BE2C (cell line): ENCODE results near the gene ZNF112.
"Not testable (repeated sequence)": the region's sequence is repeated elsewhere in the genome, so short reads cannot be mapped to it uniquely, and the experiment has no call there.

Source experiments
- DNase-seq: peaks from one replicate; pipeline ENCODE4 v3.0.0-alpha.2; 2020
- H3K27me3 ChIP-seq: fragments of 250-450 bp; sonication (Bioruptor Pico); 2 replicates; pipeline ENCODE4 v1.5.1; 2020; ENCODE audit warnings: mild to moderate bottlenecking
- H3K36me3 ChIP-seq: fragments of 250-450 bp; sonication (Bioruptor Pico); 2 replicates; pipeline ENCODE4 v1.5.1; 2020; ENCODE audit warnings: mild to moderate bottlenecking
- H3K4me1 ChIP-seq: fragments of 250-450 bp; sonication (Bioruptor Pico); 2 replicates; pipeline ENCODE4 v1.5.1; 2020
- H3K4me3 ChIP-seq: 2 replicates; pipeline ENCODE4 v1.5.1; 2011; ENCODE audit warnings: low read depth, low read length
- H3K9me3 ChIP-seq: fragments of 250-450 bp; sonication (Bioruptor Pico); 2 replicates; pipeline ENCODE4 v1.5.1; 2020
- CTCF ChIP-seq: IDR thresholded peaks from 2 replicates; pipeline ENCODE4 v1.5.1; 2012; ENCODE audit warnings: mild to moderate bottlenecking, low read depth, low read length

Gene ZNF112

DNA sequence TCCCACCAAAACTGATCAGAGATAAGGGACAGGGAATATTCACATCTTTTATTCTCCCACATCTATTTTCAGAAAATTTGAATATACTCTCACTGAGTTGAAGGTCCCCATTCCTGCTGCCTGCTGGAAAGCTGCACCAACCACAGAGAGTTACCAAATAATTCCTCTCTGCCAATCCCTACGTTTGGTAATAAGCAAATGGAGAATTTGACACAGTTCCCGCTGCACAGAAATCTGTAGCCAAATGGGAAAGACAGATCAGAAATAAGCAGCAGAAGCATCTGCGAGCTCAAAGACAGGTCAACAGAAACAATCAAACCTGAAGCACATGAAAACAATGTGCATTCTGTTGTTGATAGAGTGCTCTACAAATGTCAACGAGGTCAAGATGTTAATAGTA is 9.9 kb downstream of the ZNF112 start:
- H3K9me3 ChIP-seq = no peaks in the 10 kb centered on the region
- no peak for DNase-seq
- no peak overlapping the region for H3K4me3 ChIP-seq
- TF ChIP-seq CTCF = no peak
- H3K36me3 ChIP-seq = peaks cover 6% of the 10 kb centered on the region
- no peaks in the 10 kb centered on the region for H3K27me3 ChIP-seq
- no peaks in the 10 kb centered on the region; the same call in 1 of the 2 replicates for H3K4me1 ChIP-seq

DNA sequence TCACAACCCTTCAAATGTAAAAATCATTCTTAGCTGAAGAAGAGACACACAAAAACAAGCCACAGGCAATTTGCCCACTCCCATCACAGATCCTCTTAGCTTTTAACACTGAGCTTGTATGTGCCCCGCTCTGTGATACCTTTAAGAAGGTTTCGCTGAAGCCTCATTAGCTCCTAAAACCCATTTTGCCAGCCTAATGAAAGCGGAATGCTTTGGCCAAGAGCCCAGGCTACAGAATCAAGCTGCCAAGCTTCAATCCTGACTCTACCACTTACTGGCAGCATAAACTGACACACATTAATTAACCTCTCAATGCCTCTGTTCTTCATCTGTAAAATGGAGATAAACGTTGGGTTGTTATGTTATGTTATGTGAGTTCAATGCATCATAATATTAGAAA is 10.5 kb downstream of the ZNF112 start:
- no peak overlapping the region for H3K4me3 ChIP-seq
- DNase-seq = no peak
- H3K36me3 ChIP-seq = peaks cover 6% of the 10 kb centered on the region
- no peaks in the 10 kb centered on the region for H3K27me3 ChIP-seq
- TF ChIP-seq CTCF = no peak
- no peaks in the 10 kb centered on the region; the same call in 1 of the 2 replicates for H3K4me1 ChIP-seq
- H3K9me3 ChIP-seq = no peaks in the 10 kb centered on the region

DNA sequence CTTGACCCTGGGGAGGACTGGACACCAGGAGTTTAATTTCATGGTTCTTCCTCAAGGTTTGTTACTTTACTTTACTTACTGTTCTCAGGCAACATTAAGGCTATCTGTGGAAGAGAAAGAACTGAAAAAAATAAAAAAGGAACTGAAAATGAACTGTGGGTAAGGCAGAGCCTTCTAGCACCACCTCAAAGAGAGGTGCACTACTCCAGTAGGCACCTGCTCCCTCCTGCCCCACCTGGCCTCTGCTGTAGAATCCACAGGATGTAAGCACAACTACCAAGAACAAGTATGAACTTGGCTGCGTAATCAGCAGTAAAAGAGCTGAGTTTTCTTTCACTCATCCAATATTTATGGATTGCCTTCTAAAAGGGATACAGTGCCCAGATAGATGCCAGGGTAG is 12.2 kb downstream of the ZNF112 start:
- no peaks in the 10 kb centered on the region for H3K9me3 ChIP-seq
- no peak overlapping the region for H3K4me3 ChIP-seq
- H3K36me3 ChIP-seq = peaks cover 6% of the 10 kb centered on the region
- no peak for DNase-seq
- no peaks in the 10 kb centered on the region for H3K4me1 ChIP-seq
- no peak for TF ChIP-seq CTCF
- H3K27me3 ChIP-seq = no peaks in the 10 kb centered on the region

- no peak for TF ChIP-seq CTCF
- no peak for DNase-seq
- H3K4me3 ChIP-seq = no peak overlapping the region
- no peaks in the 10 kb centered on the region for H3K9me3 ChIP-seq
- peaks cover 16% of the 10 kb centered on the region for H3K36me3 ChIP-seq
- H3K27me3 ChIP-seq = no peaks in the 10 kb centered on the region
- no peaks in the 10 kb centered on the region for H3K4me1 ChIP-seq
Measured at GRCh38 chr19:44341794-44342193, 14.7 kb downstream of the ZNF112 start.

DNA sequence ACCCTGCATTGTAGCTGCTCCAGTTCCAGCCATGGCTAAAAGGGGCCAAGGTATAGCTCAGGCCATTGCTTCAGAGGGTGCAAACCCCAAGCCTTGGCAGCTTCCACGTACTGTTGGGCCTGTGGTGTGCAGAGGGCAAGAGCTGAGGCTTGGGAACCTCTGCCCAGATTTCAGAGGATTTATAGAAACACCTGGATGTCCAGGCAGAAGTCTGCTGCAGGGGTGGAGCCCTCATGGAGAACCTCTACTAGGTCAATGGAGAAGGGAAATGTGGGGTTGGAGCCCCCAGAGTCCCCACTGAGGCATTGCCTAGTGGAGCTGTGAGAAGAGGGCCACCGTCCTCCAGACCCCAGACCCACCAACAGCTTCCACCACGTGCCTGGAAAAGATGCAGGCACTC is 21.8 kb downstream of the ZNF112 start:
- DNase-seq, H3K27me3 ChIP-seq, H3K4me1 ChIP-seq, H3K4me3 ChIP-seq, H3K9me3 ChIP-seq: not testable (repeated sequence)
- peaks cover 43% of the 10 kb centered on the region for H3K36me3 ChIP-seq

- DNase-seq = no peak
- Histone ChIP-seq H3K36me3 (peaks cover 50% of the 10 kb centered on the region), H3K27me3 (no peaks in the 10 kb centered on the region), H3K9me3 (0 out of 2 replicates have a peak, but pooled peaks cover 3% of the 10 kb centered on the region), H3K4me1 (no peaks in the 10 kb centered on the region), H3K4me3 (no peak overlapping the region)
- TF ChIP-seq CTCF = no peak
Measured at GRCh38 chr19:44332145-44332544, 24.3 kb downstream of the ZNF112 start.

DNA sequence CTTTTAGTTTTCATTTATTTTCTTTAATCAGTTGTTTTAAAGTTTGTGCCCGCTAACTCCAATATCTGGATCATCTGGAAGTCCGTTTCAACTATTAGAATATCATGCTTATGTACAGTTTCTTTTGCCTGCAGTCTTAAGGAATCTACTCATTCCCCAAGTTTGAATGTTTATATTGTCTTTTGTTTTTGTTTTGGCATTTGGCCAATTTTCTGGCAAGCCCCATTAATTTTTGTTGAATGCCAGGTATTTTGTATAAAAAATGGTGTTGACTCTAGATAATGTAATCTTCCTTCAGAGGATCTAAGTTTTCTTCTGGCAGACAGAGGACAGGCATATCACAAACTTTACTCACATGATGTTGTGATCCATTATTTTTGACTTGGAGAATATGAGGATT is 40.6 kb downstream of the ZNF112 start:
- no peak for DNase-seq
- no peak for TF ChIP-seq CTCF
- Histone ChIP-seq H3K27me3 (no peaks in the 10 kb centered on the region), H3K36me3 (no peaks in the 10 kb centered on the region), H3K4me3 (no peak overlapping the region), H3K4me1 (no peaks in the 10 kb centered on the region), H3K9me3 (no peaks in the 10 kb centered on the region)
